Osteocyte (in vitro differentiated cells): ENCODE data around the gene HIC1. TPM values are rescaled to one million over a fixed set of nuclear protein-coding genes. Genes with fewer than 3 reads are reported as not detected.

Experiments used
- DNase-seq: peaks from one replicate; pipeline ENCODE4 v3.0.0; 2021; ENCODE audit warnings: mixed read lengths; ENCODE audit not compliant: unreplicated experiment; ENCODE audit errors: extremely low spot score
- H3K27ac Mint-ChIP-seq: one replicate; pipeline ENCODE4 v1.8.0; 2021; ENCODE audit warnings: mild to moderate bottlenecking, mixed read lengths; ENCODE audit not compliant: unreplicated experiment
- H3K27me3 Mint-ChIP-seq: one replicate; pipeline ENCODE4 v1.8.0; 2021; ENCODE audit warnings: mixed read lengths; ENCODE audit not compliant: unreplicated experiment
- H3K36me3 Mint-ChIP-seq: one replicate; pipeline ENCODE4 v1.8.0; 2021; ENCODE audit warnings: mixed read lengths; ENCODE audit not compliant: unreplicated experiment
- H3K4me1 Mint-ChIP-seq: one replicate; pipeline ENCODE4 v1.8.0; 2021; ENCODE audit warnings: mixed read lengths; ENCODE audit not compliant: unreplicated experiment
- H3K4me3 Mint-ChIP-seq: one replicate; pipeline ENCODE4 v1.8.0; 2021; ENCODE audit warnings: mild to moderate bottlenecking, moderate library complexity, mixed read lengths; ENCODE audit not compliant: unreplicated experiment
- H3K9me3 Mint-ChIP-seq: one replicate; pipeline ENCODE4 v1.8.0; 2021; ENCODE audit warnings: mixed read lengths; ENCODE audit not compliant: unreplicated experiment
- CTCF ChIP-seq: fragments of 200-600 bp; sonication (generic); IDR thresholded peaks from 2 replicates; pipeline ENCODE4 v1.5.0; 2021; ENCODE audit warnings: antibody characterized with exemption, mild to moderate bottlenecking, moderate library complexity
- total RNA-seq: library from RNA; stranded (reverse); gene quantifications from 2 replicates; pipeline ENCODE4 v1.2.1, GENCODE V29; 2021

Gene HIC1
- total RNA-seq, 1 donor from 2014 or later, result 3.3 TPM

- Mint-ChIP-seq H3K27ac (no peak overlapping the region), H3K4me3 (no peak overlapping the region), H3K36me3 (peaks cover 10% of the 10 kb centered on the region), H3K27me3 (no peaks in the 10 kb centered on the region), H3K9me3 (no peaks in the 10 kb centered on the region), H3K4me1 (peaks cover 58% of the 10 kb centered on the region)
- no peak for DNase-seq
- no peak for TF ChIP-seq CTCF
These were observed 16.1 kb downstream of the HIC1 start for GRCh38 chr17:2071024-2071385.

- peaks cover 10% of the 10 kb centered on the region for H3K36me3 Mint-ChIP-seq
- H3K4me3 Mint-ChIP-seq, result no peak overlapping the region
- DNase-seq, result no peak
- peak overlapping the region; percentile 27 for H3K27ac Mint-ChIP-seq
- no peak for TF ChIP-seq CTCF
- no peaks in the 10 kb centered on the region for H3K27me3 Mint-ChIP-seq
- H3K4me1 Mint-ChIP-seq, result peaks cover 58% of the 10 kb centered on the region
- no peaks in the 10 kb centered on the region for H3K9me3 Mint-ChIP-seq
These were observed 16.8 kb downstream of the HIC1 start for GRCh38 chr17:2071455-2072281.

- H3K4me1 Mint-ChIP-seq, result peaks cover 47% of the 10 kb centered on the region
- TF ChIP-seq CTCF, result no peak
- no peaks in the 10 kb centered on the region for H3K9me3 Mint-ChIP-seq
- no peak for DNase-seq
- peaks cover 30% of the 10 kb centered on the region for H3K36me3 Mint-ChIP-seq
- H3K27ac Mint-ChIP-seq, result no peak overlapping the region
- no peaks in the 10 kb centered on the region for H3K27me3 Mint-ChIP-seq
- H3K4me3 Mint-ChIP-seq, result no peak overlapping the region
These were observed 20.0 kb downstream of the HIC1 start for GRCh38 chr17:2074919-2075318.

- TF ChIP-seq CTCF, result peak; percentile 5
- H3K9me3 Mint-ChIP-seq, result no peaks in the 10 kb centered on the region
- H3K27ac Mint-ChIP-seq, result no peak overlapping the region
- no peak for DNase-seq
- peaks cover 47% of the 10 kb centered on the region for H3K4me1 Mint-ChIP-seq
- no peaks in the 10 kb centered on the region for H3K27me3 Mint-ChIP-seq
- no peak overlapping the region for H3K4me3 Mint-ChIP-seq
- H3K36me3 Mint-ChIP-seq, result peaks cover 30% of the 10 kb centered on the region
These were observed 20.6 kb downstream of the HIC1 start for GRCh38 chr17:2075336-2076086.
